ENCODE results near the gene PMS2.
"Not testable (repeated sequence)": the region's sequence is repeated elsewhere in the genome, so short reads cannot be mapped to it uniquely, and the experiment has no call there.

The PMS2 gene

GRCh38 chr7:6008668-6009611, at the start of gene PMS2, which contains the start of gene AIMP2:
Gene PMS2 (minus strand): TSS chr7:6009049. CDS start chr7:6009019, 30 bp downstream.
Gene AIMP2 (plus strand): TSS chr7:6009272. CDS start chr7:6009364, 92 bp downstream.
- peak; percentile 86 to 94 for DNase-seq

- DNase-seq, result no peak
Measured at GRCh38 chr7:6057316-6058129, 48.7 kb upstream of the PMS2 start.

GRCh38 chr7:6056616-6057015, 47.8 kb upstream of the PMS2 start:
- no peak for DNase-seq

GRCh38 chr7:6051185-6051584, 42.3 kb upstream of the PMS2 start:
- DNase-seq, result not testable (repeated sequence)

- DNase-seq, result no peak
Measured at GRCh38 chr7:6049780-6050179, 40.9 kb upstream of the PMS2 start.

GRCh38 chr7:6035686-6036085, 26.8 kb upstream of the PMS2 start:
- no peak for DNase-seq

GRCh38 chr7:6035165-6035564, 26.3 kb upstream of the PMS2 start:
- DNase-seq, result no peak

GRCh38 chr7:6032641-6033040, 23.8 kb upstream of the PMS2 start:
- DNase-seq, result no peak

GRCh38 chr7:6032167-6032566, 23.3 kb upstream of the PMS2 start:
- no peak for DNase-seq

GRCh38 chr7:6031567-6031966, 22.7 kb upstream of the PMS2 start:
- no peak for DNase-seq

- no peak for DNase-seq
Measured at GRCh38 chr7:6030988-6031387, 22.1 kb upstream of the PMS2 start, which contains the start of gene ANKRD61. Gene ANKRD61 (plus strand): TSS chr7:6031376. CDS start chr7:6031376, 0 bp downstream.

- no peak for DNase-seq
Measured at GRCh38 chr7:6028563-6028962, 19.7 kb upstream of the PMS2 start.

- DNase-seq, result no peak
Measured at GRCh38 chr7:6027806-6028365, 19.0 kb upstream of the PMS2 start.

- no peak for DNase-seq
Measured at GRCh38 chr7:6026820-6027311, 18.0 kb upstream of the PMS2 start.

- peak; percentile 30 to 79 for DNase-seq
Measured at GRCh38 chr7:6026011-6026819, 17.4 kb upstream of the PMS2 start.

GRCh38 chr7:6023974-6024435, 15.2 kb upstream of the PMS2 start:
- no peak for DNase-seq

GRCh38 chr7:6022707-6023106, 13.9 kb upstream of the PMS2 start:
- no peak for DNase-seq

- DNase-seq, result no peak
Measured at GRCh38 chr7:6020371-6021286, 11.8 kb upstream of the PMS2 start.

GRCh38 chr7:6016653-6016966, 7.8 kb upstream of the PMS2 start:
- DNase-seq, result no peak

GRCh38 chr7:6015917-6016652, 7.2 kb upstream of the PMS2 start:
- no peak for DNase-seq
